Omental fat pad (tissue), 4 donors: Measurements from ENCODE around the gene PEX3. TPM values are rescaled to one million over a fixed set of nuclear protein-coding genes. Genes with fewer than 3 reads are reported as not detected.
A peak's percentile ranks its signal among the peaks of the same experiment; 100 is the strongest.

Experiments used
- ATAC-seq: fragments of 150-250 bp; one replicate; pipeline ENCODE4 v1.9.1; 2016; ENCODE audit warnings: mild to moderate bottlenecking, moderate library complexity; ENCODE audit not compliant: low FRiP score
- DNase-seq: peaks from one replicate; pipeline ENCODE4 v3.0.0-alpha.2; 2019; ENCODE audit warnings: low spot score
- total RNA-seq, 4 donors: library from RNA; depleted of rRNA; stranded (reverse); fragments of >200 nt; gene quantifications; one replicate each; pipeline ENCODE4 v1.1.0, GENCODE V29; 2016
- TF ChIP-seq, protein P1 (sequence below), 3 donors: fragments of 450-650 bp; IDR thresholded peaks; one replicate each; pipeline ENCODE4 v1.5.1; 2016 to 2017; ENCODE audit warnings: antibody characterized with exemption in 3 of 3, mild to moderate bottlenecking in 3 of 3, moderate library complexity in 2 of 3

PEX3 gene
- total RNA-seq, 4 donors from 2014 or later: 9.7 to 14.2 (median 11.9) TPM

GRCh38 chr6:143427109-143427817 lies 23.3 kb upstream of the PEX3 start:
- peak; percentile 93 for ATAC-seq
- DNase-seq: peak; percentile 46
- TF ChIP-seq, protein P1, sequence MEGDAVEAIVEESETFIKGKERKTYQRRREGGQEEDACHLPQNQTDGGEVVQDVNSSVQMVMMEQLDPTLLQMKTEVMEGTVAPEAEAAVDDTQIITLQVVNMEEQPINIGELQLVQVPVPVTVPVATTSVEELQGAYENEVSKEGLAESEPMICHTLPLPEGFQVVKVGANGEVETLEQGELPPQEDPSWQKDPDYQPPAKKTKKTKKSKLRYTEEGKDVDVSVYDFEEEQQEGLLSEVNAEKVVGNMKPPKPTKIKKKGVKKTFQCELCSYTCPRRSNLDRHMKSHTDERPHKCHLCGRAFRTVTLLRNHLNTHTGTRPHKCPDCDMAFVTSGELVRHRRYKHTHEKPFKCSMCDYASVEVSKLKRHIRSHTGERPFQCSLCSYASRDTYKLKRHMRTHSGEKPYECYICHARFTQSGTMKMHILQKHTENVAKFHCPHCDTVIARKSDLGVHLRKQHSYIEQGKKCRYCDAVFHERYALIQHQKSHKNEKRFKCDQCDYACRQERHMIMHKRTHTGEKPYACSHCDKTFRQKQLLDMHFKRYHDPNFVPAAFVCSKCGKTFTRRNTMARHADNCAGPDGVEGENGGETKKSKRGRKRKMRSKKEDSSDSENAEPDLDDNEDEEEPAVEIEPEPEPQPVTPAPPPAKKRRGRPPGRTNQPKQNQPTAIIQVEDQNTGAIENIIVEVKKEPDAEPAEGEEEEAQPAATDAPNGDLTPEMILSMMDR (IDR thresholded peaks at IDR 0.05): peak in 2 of 3 donors; percentile 67 to 89

- DNase-seq: no peak
- no peak for ATAC-seq
- TF ChIP-seq, protein P1 (IDR thresholded peaks at IDR 0.05): no peak
Observed at GRCh38 chr6:143429970-143430369, 20.6 kb upstream of the PEX3 start.

- no peak for ATAC-seq
- TF ChIP-seq, protein P1 (IDR thresholded peaks at IDR 0.05): no peak
Observed at GRCh38 chr6:143431226-143431625, 19.4 kb upstream of the PEX3 start.

GRCh38 chr6:143432588-143432987 lies 18.0 kb upstream of the PEX3 start:
- DNase-seq (no peak), ATAC-seq (no peak)
- TF ChIP-seq, protein P1 (IDR thresholded peaks at IDR 0.05): no peak

More at GRCh38 chr6:143431226-143431625, 19.4 kb upstream of the PEX3 start:
- DNase-seq: no peak

DNA sequence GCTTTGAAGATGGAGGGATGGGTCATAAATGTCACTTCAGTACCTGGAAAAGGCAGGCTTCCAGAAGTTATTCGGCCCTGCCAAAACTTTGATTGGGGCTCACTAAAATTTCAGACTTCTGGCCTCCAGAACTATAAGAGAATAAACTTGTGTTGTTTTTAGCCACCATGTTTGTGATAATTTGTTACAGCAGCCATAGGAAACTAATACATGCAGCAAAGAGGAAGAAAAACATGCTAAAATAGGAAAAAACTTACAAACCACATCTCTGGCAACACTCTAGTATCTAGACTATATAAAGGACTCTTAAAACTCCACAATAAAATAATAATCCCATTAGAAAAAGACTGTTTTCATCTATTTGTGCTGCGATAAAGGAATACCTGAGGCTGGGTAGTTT lies 9.6 kb upstream of the PEX3 start:
- no peak for ATAC-seq
- TF ChIP-seq, protein P1 (IDR thresholded peaks at IDR 0.05): no peak
- DNase-seq: no peak

DNA sequence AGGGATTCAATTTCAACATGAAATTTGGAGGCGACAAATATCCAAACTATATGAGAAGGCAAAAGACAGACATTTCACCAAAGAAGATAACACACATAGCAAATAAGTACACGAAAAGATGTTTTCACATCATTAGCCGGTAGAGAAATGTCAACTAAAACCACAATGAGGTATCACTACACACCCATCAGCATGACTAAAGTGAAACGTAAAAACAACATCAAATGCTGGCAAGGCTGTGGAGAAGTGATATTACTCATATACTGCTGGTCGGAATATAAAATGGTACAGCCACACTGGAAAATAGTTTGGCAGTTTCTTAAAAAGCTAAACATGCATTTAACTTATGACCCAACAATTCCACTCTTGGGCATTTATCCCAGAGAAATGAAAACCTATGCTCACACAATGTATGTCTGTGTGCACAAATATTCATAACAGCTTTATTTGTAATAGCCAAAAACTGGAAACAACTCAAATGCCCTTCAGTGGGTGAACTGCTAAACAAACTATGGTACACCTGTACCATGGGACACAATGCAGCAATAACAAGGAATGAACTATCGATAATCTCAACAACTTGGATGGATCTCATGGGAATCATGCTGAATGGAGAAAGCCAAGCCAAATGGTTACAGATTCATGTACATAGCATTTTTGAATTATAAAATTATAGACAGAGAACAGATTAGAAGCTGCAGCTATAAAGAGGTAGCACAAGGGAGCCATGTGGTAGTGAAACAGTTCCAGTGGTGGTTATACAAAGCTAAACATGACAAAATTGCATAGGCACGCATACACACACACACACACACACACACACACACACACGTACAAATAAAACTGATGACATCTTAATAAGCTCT lies 8.7 kb upstream of the PEX3 start:
- no peak for ATAC-seq
- TF ChIP-seq, protein P1 (IDR thresholded peaks at IDR 0.05): no peak
- no peak for DNase-seq
